Measurements from ENCODE around the gene MPP2. TPM values are rescaled to one million over a fixed set of nuclear protein-coding genes. Genes with fewer than 3 reads are reported as not detected.

Gene MPP2
- total and polyA plus RNA-seq, 2 donors (not counting 3 experiments of a cell fraction or from before 2014, with no cell fraction given) = 1.4 to 1.6 TPM

DNA sequence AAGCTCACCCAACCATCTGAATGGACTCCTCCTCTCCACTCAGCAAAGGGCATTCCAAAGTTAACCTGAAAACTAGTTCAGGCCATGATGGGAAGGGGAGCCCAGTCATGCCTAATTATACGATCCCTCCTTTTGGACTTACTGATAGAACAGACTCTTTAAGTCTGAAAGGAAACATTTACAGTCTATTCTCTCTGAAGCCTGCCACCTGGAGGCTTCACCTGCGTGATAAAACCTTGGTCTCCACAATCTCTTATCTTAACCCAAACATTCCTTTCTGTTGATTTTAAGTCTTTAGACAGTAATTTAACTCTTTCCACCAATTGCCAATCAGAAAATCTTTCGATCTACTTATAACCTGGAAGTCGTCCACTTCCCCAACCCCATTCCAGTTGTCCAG is 9.0 kb upstream of the MPP2 start:
- Histone ChIP-seq H3K27ac (ENCODE audit: insufficient read depth, low read depth, low read length) (no peak overlapping the region), H2AFZ (ENCODE audit: low read depth, low read length) (no peak overlapping the region), H3K9me3 (replicated peaks; ENCODE audit: control insufficient read depth, insufficient read depth, low read length) (no peaks in the 10 kb centered on the region), H3K4me1 (ENCODE audit: control insufficient read depth, extremely low read depth, insufficient read depth, low read length) (no peaks in the 10 kb centered on the region), H3K4me3 (replicated peaks in 1 of 3; ENCODE audit: insufficient read depth in 1 of 3, low read depth in 1 of 3, low read length in 3 of 3) (no peak overlapping the region), H3K4me2 (ENCODE audit: insufficient read depth, low read length) (no peak overlapping the region), H3K27me3 (ENCODE audit: control insufficient read depth in 2 of 2, insufficient read depth in 2 of 2, low read length in 2 of 2) (peaks cover 15 to 30% of the 10 kb centered on the region in 2 experiments), H3K36me3 (ENCODE audit: control insufficient read depth in 2 of 2, extremely low read depth in 1 of 2, insufficient read depth in 2 of 2, low read length in 2 of 2) (no peaks in the 10 kb centered on the region), H3K79me2 (ENCODE audit: control insufficient read depth, insufficient read depth, low read length) (no peaks in the 10 kb centered on the region), H4K20me1 (replicated peaks; ENCODE audit: control insufficient read depth, extremely low read depth, insufficient read depth, low read length) (no peaks in the 10 kb centered on the region), H3K9me1 (replicated peaks; ENCODE audit: control insufficient read depth, extremely low read depth, insufficient read depth, low read length) (no peaks in the 10 kb centered on the region), H3K9ac (replicated peaks; ENCODE audit: extremely low read depth, insufficient read depth, low read length) (no peak overlapping the region)
- no peak for FAIRE-seq
- POLR2A ChIA-PET = no interaction called here
- dilution Hi-C loops (cut with MboI; ENCODE audit: extremely low pct_ligation_motif_present, low sequenced_read_pairs) (no loop called here), intact Hi-C loops (cut with micrococcal nuclease) (no loop called here)
- TF ChIP-seq JUN (IDR thresholded peaks at IDR 0.05; ENCODE audit: borderline replicate concordance, insufficient read depth, insufficient read length, low read depth) (no peak), FOS (IDR thresholded peaks at IDR 0.05; ENCODE audit: borderline replicate concordance, insufficient read depth, low read length) (no peak), GATA2 (IDR thresholded peaks at IDR 0.05; ENCODE audit: insufficient read depth, insufficient read length, low read depth, low read length) (no peak), POLR2A (IDR thresholded peaks at IDR 0.05; ENCODE audit: low read depth, low read length) (no peak), POLR2AphosphoS5 (IDR thresholded peaks at IDR 0.05; ENCODE audit: insufficient read depth, low read depth, low read length) (no peak), MYC (IDR thresholded peaks at IDR 0.05; ENCODE audit: low read depth, low read length) (no peak), EZH2 (IDR thresholded peaks at IDR 0.05; ENCODE audit: borderline replicate concordance, low read depth, low read length, severe bottlenecking) (no peak)
- TF ChIP-seq, protein P1, sequence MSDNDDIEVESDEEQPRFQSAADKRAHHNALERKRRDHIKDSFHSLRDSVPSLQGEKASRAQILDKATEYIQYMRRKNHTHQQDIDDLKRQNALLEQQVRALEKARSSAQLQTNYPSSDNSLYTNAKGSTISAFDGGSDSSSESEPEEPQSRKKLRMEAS (IDR thresholded peaks at IDR 0.05; ENCODE audit: insufficient read depth, insufficient read length) = no peak
- TF ChIP-seq, protein P2, sequence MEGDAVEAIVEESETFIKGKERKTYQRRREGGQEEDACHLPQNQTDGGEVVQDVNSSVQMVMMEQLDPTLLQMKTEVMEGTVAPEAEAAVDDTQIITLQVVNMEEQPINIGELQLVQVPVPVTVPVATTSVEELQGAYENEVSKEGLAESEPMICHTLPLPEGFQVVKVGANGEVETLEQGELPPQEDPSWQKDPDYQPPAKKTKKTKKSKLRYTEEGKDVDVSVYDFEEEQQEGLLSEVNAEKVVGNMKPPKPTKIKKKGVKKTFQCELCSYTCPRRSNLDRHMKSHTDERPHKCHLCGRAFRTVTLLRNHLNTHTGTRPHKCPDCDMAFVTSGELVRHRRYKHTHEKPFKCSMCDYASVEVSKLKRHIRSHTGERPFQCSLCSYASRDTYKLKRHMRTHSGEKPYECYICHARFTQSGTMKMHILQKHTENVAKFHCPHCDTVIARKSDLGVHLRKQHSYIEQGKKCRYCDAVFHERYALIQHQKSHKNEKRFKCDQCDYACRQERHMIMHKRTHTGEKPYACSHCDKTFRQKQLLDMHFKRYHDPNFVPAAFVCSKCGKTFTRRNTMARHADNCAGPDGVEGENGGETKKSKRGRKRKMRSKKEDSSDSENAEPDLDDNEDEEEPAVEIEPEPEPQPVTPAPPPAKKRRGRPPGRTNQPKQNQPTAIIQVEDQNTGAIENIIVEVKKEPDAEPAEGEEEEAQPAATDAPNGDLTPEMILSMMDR (IDR thresholded peaks at IDR 0.05; ENCODE audit: extremely low read depth in 1 of 2, insufficient read depth in 1 of 2, low read depth in 1 of 2, low read length in 2 of 2) = no peak
- DNase-seq (ENCODE audit: low read depth, low spot score) = no peak
- BruUV-seq (replicated peaks) = no TSS peak
- CTCF ChIA-PET = interaction anchor here (1.4 kb wide), 1 partner anchor 82 kb away, joined by 3 read pairs; no protein-coding TSS in a partner anchor
